H1 (cell line): ENCODE data around the gene HNF4A. TPM values are rescaled to one million over a fixed set of nuclear protein-coding genes. Genes with fewer than 3 reads are reported as not detected.
A peak's percentile ranks its signal among the peaks of the same experiment; 100 is the strongest.

Experiments
- CTCF ChIA-PET: fragments of 300-600 bp; sonication (Branson Sonifier 250); formaldehyde crosslinking; loops from one replicate; lab custom pipeline; 2021; ENCODE audit not compliant: partially characterized antibody; lab: Charles Lee
- POLR2A ChIA-PET: fragments of 300-600 bp; sonication (Branson Sonifier 250); formaldehyde crosslinking; loops from one replicate; lab custom pipeline; 2021; ENCODE audit warnings: inconsistent platforms; ENCODE audit not compliant: partially characterized antibody; lab: Charles Lee
- DNase-seq, 2 experiments: peaks; one replicate each; pipeline versions ENCODE4 v3.0.0 to v3.0.0-alpha.2; 2010 to 2022; ENCODE audit warnings: low spot score in 2 of 2, low read depth in 1 of 2, mixed read lengths in 1 of 2
- FAIRE-seq: peaks from 2 replicates; lab custom pipeline; 2011; peaks lifted over from hg19 to GRCh38; lab: Jason Lieb, UNC
- H2AFZ ChIP-seq: 2 replicates; pipeline ENCODE4 v1.8.1; 2012; ENCODE audit warnings: low read length, inconsistent platforms
- H2AK5ac ChIP-seq: 2 replicates; pipeline ENCODE4 v1.6.1; 2013; ENCODE audit warnings: low read depth, low read length
- H2BK120ac ChIP-seq: replicated peaks from 2 replicates; pipeline ENCODE3; 2013; ENCODE audit warnings: low read depth, low read length, inconsistent platforms
- H2BK12ac ChIP-seq: 2 replicates; pipeline ENCODE4 v1.6.1; 2013; ENCODE audit warnings: low read depth, low read length
- H2BK15ac ChIP-seq: 2 replicates; pipeline ENCODE4 v1.6.1; 2013; ENCODE audit warnings: low read length
- H2BK20ac ChIP-seq: 2 replicates; pipeline ENCODE4 v1.6.1; 2013; ENCODE audit warnings: low read length
- H2BK5ac ChIP-seq: 2 replicates; pipeline ENCODE4 v1.6.1; 2013; ENCODE audit warnings: low read depth, low read length
- H3K14ac ChIP-seq: 2 replicates; pipeline ENCODE4 v1.6.1; 2013; ENCODE audit warnings: inconsistent platforms; ENCODE audit not compliant: insufficient read length
- H3K18ac ChIP-seq: 2 replicates; pipeline ENCODE4 v1.6.1; 2013; ENCODE audit warnings: low read length; ENCODE audit errors: extremely low read depth
- H3K23ac ChIP-seq: 2 replicates; pipeline ENCODE4 v1.6.1; 2013; ENCODE audit warnings: inconsistent platforms; ENCODE audit not compliant: insufficient read length
- H3K23me2 ChIP-seq: 2 replicates; pipeline ENCODE4 v1.6.1; 2013; ENCODE audit warnings: low read depth, low read length
- H3K27ac ChIP-seq: 2 replicates; pipeline ENCODE4 v1.6.1; 2011; ENCODE audit warnings: low read depth, low read length, inconsistent platforms
- H3K27me3 ChIP-seq, 4 experiments: replicated peaks in 1 of 4; 1 replicate in 1 of 4; 2 replicates in 3 of 4; pipeline versions ENCODE4 v1.6.1 to v1.8.1; 2011 to 2013; ENCODE audit warnings: low read length in 3 of 4, mild to moderate bottlenecking in 3 of 4, inconsistent platforms in 2 of 4, mixed read lengths in 2 of 4, moderate library complexity in 1 of 4; ENCODE audit not compliant: control insufficient read depth in 3 of 4, insufficient read depth in 3 of 4; ENCODE audit errors: extremely low read depth in 1 of 4
- H3K36me3 ChIP-seq, 4 experiments: 2 replicates each; pipeline versions ENCODE4 v1.6.1 to v1.8.1; 2011 to 2013; ENCODE audit warnings: mild to moderate bottlenecking in 4 of 4, low read length in 3 of 4, moderate library complexity in 2 of 4, control low read depth in 1 of 4, inconsistent platforms in 1 of 4; ENCODE audit not compliant: insufficient read depth in 4 of 4, control insufficient read depth in 2 of 4
- H3K4ac ChIP-seq: replicated peaks from 2 replicates; pipeline ENCODE3; 2013; ENCODE audit warnings: low read length, low read depth, mixed read lengths, inconsistent platforms; ENCODE audit not compliant: insufficient read length
- H3K4me1 ChIP-seq, 4 experiments: replicated peaks in 1 of 4; 1 replicate in 1 of 4; 2 replicates in 3 of 4; pipeline versions ENCODE4 v1.6.1 to v1.8.1; 2011 to 2013; ENCODE audit warnings: low read length in 3 of 4, inconsistent platforms in 2 of 4, mixed read lengths in 1 of 4; ENCODE audit not compliant: insufficient read depth in 4 of 4, control insufficient read depth in 3 of 4
- H3K4me2 ChIP-seq, 2 experiments: 2 replicates each; pipeline versions ENCODE4 v1.6.1 to v1.8.1; 2011 to 2013; ENCODE audit warnings: low read depth in 2 of 2, low read length in 2 of 2, control low read depth in 1 of 2, inconsistent platforms in 1 of 2, mild to moderate bottlenecking in 1 of 2; ENCODE audit not compliant: insufficient read depth in 1 of 2
- H3K4me3 ChIP-seq, 4 experiments: fragments of 200-600, 300-600 bp in 1 of 4; sonication (generic), shearing (Covaris generic), sonication (Bioruptor Twin) in 1 of 4; 2 replicates each; pipeline versions ENCODE4 v1.5.1 to v1.8.1; 2011 to 2016; ENCODE audit warnings: low read length in 4 of 4, low read depth in 3 of 4, control low read depth in 2 of 4, inconsistent platforms in 2 of 4, mild to moderate bottlenecking in 2 of 4, mixed read lengths in 1 of 4, moderate library complexity in 1 of 4; ENCODE audit not compliant: insufficient read depth in 2 of 4; ENCODE audit errors: extremely low read depth in 1 of 4
- H3K56ac ChIP-seq: replicated peaks from 2 replicates; pipeline ENCODE3; 2013; ENCODE audit warnings: low read depth, mild to moderate bottlenecking, mixed read lengths, low read length, inconsistent platforms; ENCODE audit not compliant: insufficient read length
- H3K79me1 ChIP-seq: 2 replicates; pipeline ENCODE4 v1.6.1; 2013; ENCODE audit warnings: low read depth, low read length, control low read depth
- H3K79me2 ChIP-seq, 2 experiments: 2 replicates each; pipeline versions ENCODE4 v1.6.1 to v1.8.1; 2012 to 2013; ENCODE audit warnings: low read length in 2 of 2, mild to moderate bottlenecking in 2 of 2, inconsistent platforms in 1 of 2; ENCODE audit not compliant: insufficient read depth in 2 of 2, control insufficient read depth in 1 of 2
- H3K9ac ChIP-seq, 4 experiments: replicated peaks in 1 of 4; 1 replicate in 1 of 4; 2 replicates in 3 of 4; pipeline versions ENCODE4 v1.6.1 to v1.8.1; 2011 to 2013; ENCODE audit warnings: low read depth in 3 of 4, low read length in 3 of 4, control low read depth in 2 of 4, mild to moderate bottlenecking in 2 of 4, moderate library complexity in 2 of 4, inconsistent platforms in 1 of 4; ENCODE audit errors: extremely low read depth in 1 of 4
- H3K9me3 ChIP-seq, 2 experiments: 2 replicates each; pipeline versions ENCODE4 v1.6.1 to v1.8.1; 2012 to 2013; ENCODE audit warnings: mild to moderate bottlenecking in 2 of 2, moderate library complexity in 2 of 2, control low read depth in 1 of 2, inconsistent platforms in 1 of 2, low read depth in 1 of 2, low read length in 1 of 2, mixed read lengths in 1 of 2; ENCODE audit not compliant: insufficient read depth in 2 of 2
- H4K20me1 ChIP-seq, 2 experiments: replicated peaks in 1 of 2; 2 replicates each; pipeline versions ENCODE3 to v1.8.1; 2011 to 2013; ENCODE audit warnings: inconsistent platforms in 2 of 2, low read length in 2 of 2, mild to moderate bottlenecking in 1 of 2; ENCODE audit not compliant: insufficient read depth in 2 of 2, control insufficient read depth in 1 of 2
- H4K5ac ChIP-seq: 2 replicates; pipeline ENCODE4 v1.6.1; 2013; ENCODE audit warnings: low read length, low read depth, mixed read lengths, inconsistent platforms; ENCODE audit not compliant: insufficient read length
- H4K8ac ChIP-seq: 2 replicates; pipeline ENCODE4 v1.8.0; 2013; ENCODE audit warnings: mild to moderate bottlenecking, moderate library complexity, low read length, inconsistent platforms; ENCODE audit not compliant: insufficient read depth; ENCODE audit errors: extremely low read depth
- H4K91ac ChIP-seq: replicated peaks from 2 replicates; pipeline ENCODE3; 2013; ENCODE audit warnings: low read length, mixed read lengths, inconsistent platforms; ENCODE audit not compliant: insufficient read length
- CEBPB ChIP-seq: IDR thresholded peaks from 2 replicates; pipeline ENCODE4 v1.6.1; 2012; ENCODE audit warnings: low read depth, low read length
- CHD1 ChIP-seq: IDR thresholded peaks from 2 replicates; pipeline ENCODE4 v1.6.1; 2012; ENCODE audit warnings: low read depth, low read length, improper control_type of control experiment
- EZH2 ChIP-seq: fragments of 200-600 bp; sonication (generic); IDR thresholded peaks from 2 replicates; pipeline ENCODE4 v1.7.1; 2012; ENCODE audit warnings: low read depth, mild to moderate bottlenecking, moderate library complexity, low read length, inconsistent platforms; ENCODE audit not compliant: severe bottlenecking
- FOSL1 ChIP-seq: IDR thresholded peaks from 2 replicates; pipeline ENCODE4 v1.6.1; 2011; ENCODE audit warnings: mild to moderate bottlenecking, low read depth, low read length, moderate library complexity; ENCODE audit not compliant: insufficient read depth
- HDAC2 ChIP-seq, 2 experiments: fragments of 300-600 bp in 1 of 2; sonication (generic) in 1 of 2; IDR thresholded peaks; 2 replicates each; pipeline ENCODE4 v1.6.1; 2011 to 2012; ENCODE audit warnings: low read depth in 2 of 2, low read length in 2 of 2, mild to moderate bottlenecking in 2 of 2, moderate library complexity in 2 of 2, borderline replicate concordance in 1 of 2, inconsistent platforms in 1 of 2
- KDM5A ChIP-seq: fragments of 200-600 bp; IDR thresholded peaks from 2 replicates; pipeline ENCODE4 v1.7.1; 2012; ENCODE audit warnings: mild to moderate bottlenecking, low read length, inconsistent platforms, mixed read lengths
- MAX ChIP-seq: IDR thresholded peaks from 2 replicates; pipeline ENCODE4 v1.6.1; 2012; ENCODE audit warnings: inconsistent platforms
- SIRT6 ChIP-seq: IDR thresholded peaks from one replicate; pipeline ENCODE4 v1.7.1; 2012; ENCODE audit warnings: low read length, inconsistent platforms
- SUZ12 ChIP-seq: fragments of 200-600 bp; sonication (generic); IDR thresholded peaks from 2 replicates; pipeline ENCODE4 v1.6.1; 2012; ENCODE audit warnings: mild to moderate bottlenecking, inconsistent platforms, low read length, moderate library complexity, mixed read lengths
- TAF1 ChIP-seq: IDR thresholded peaks from 2 replicates; pipeline ENCODE4 v1.6.1; 2011; ENCODE audit warnings: mild to moderate bottlenecking, low read depth, low read length
- TBP ChIP-seq: IDR thresholded peaks from 2 replicates; pipeline ENCODE4 v1.6.1; 2011; ENCODE audit warnings: low read depth, low read length, improper control_type of control experiment
- TEAD4 ChIP-seq: IDR thresholded peaks from 2 replicates; pipeline ENCODE4 v1.6.1; 2012; ENCODE audit warnings: low read depth, low read length, inconsistent platforms, mixed read lengths
- WGBS, 2 experiments: shearing (Covaris generic) in 1 of 2; methylation state at CpG; one replicate each; pipeline versions ENCODE4 v1.1.6 to v1.1.7; 2013 to 2015; ENCODE audit warnings: low lambda C conversion rate in 2 of 2, mixed read lengths in 2 of 2, inconsistent platforms in 1 of 2, low coverage in 1 of 2, missing lambda C conversion rate in 1 of 2; ENCODE audit not compliant: insufficient replicate concordance in 2 of 2, insufficient coverage in 1 of 2, insufficient read length in 1 of 2; ENCODE audit errors: extremely low coverage in 1 of 2, missing lambda C conversion rate in 1 of 2; 5-methylcytosine and 5-hydroxymethylcytosine counted together
- polyA plus RNA-seq, 7 experiments: library from polyadenylated mRNA; depleted of rRNA in 3 of 7; stranded (reverse) in 5 of 7; unstranded in 2 of 7; fragments of >200 nt in 5 of 7; fragments of 200-250 nt in 2 of 7; gene quantifications; 1 replicate in 5 of 7; 2 replicates in 1 of 7; 4 replicates in 1 of 7; pipeline versions ENCODE4 v1.2.1 to v1.2.3, GENCODE V29; 2011 to 2013; ENCODE audit warnings: missing spikeins in 2 of 7, mixed read lengths in 2 of 7
- total RNA-seq: library from RNA; stranded (reverse); fragmentation: NEBNext Ultra II Directional; extraction: Animal tissue kit (Norgen Biotek cat#: 25700); gene quantifications from 2 replicates; pipeline ENCODE4 v1.2.1, GENCODE V29; 2021

Gene HNF4A
- total and polyA plus RNA-seq, 2 of the 8 experiments (the other 6 are each of a cell fraction or from before 2014, with no cell fraction given): 0.03 TPM; not detected in 1

- no peak overlapping the region for H3K14ac ChIP-seq
- H3K18ac ChIP-seq: no peak overlapping the region
- H2AK5ac ChIP-seq: no peak overlapping the region
- H3K27me3 ChIP-seq: no peaks in the 10 kb centered on the region
- no peaks in the 10 kb centered on the region for H3K9me3 ChIP-seq
- no peak overlapping the region for H3K23ac ChIP-seq
- no peak overlapping the region for H3K4me3 ChIP-seq
- H3K79me1 ChIP-seq: no peaks in the 10 kb centered on the region
- no peaks in the 10 kb centered on the region for H3K4me1 ChIP-seq
- H3K36me3 ChIP-seq: no peaks in the 10 kb centered on the region
- H2BK15ac ChIP-seq: no peak overlapping the region
- no peaks in the 10 kb centered on the region for H4K20me1 ChIP-seq
- POLR2A ChIA-PET: no interaction called here
- H3K79me2 ChIP-seq: no peaks in the 10 kb centered on the region
- H3K4ac ChIP-seq: no peak overlapping the region
- H2BK12ac ChIP-seq: 0 out of 2 replicates have a peak overlapping the region, but pooled peaks have one; percentile 27
- 85% methylated on average over 24 of the region's 24 CpGs; no CpG with 5 or more reads in 1 of the 2 experiments for WGBS, 2 experiments
- H4K8ac ChIP-seq: no peak overlapping the region
- no peak overlapping the region for H3K56ac ChIP-seq
- H4K91ac ChIP-seq: no peak overlapping the region
- no peak overlapping the region for H2BK120ac ChIP-seq
- no peak overlapping the region; the same call in 1 of the 2 replicates for H2AFZ ChIP-seq
- no peaks in the 10 kb centered on the region for H3K23me2 ChIP-seq
- no peak overlapping the region for H3K9ac ChIP-seq
- DNase-seq (no peak), FAIRE-seq (no peak)
- H2BK5ac ChIP-seq: no peak overlapping the region
- no peak overlapping the region for H4K5ac ChIP-seq
- no peak overlapping the region for H3K4me2 ChIP-seq
- H2BK20ac ChIP-seq: no peak overlapping the region
- H3K27ac ChIP-seq: no peak overlapping the region
- CTCF ChIA-PET: interaction anchor here (0.5 to 3.0 kb wide), 7 partner anchors 16 to 204 kb away, joined by 3 to 15 read pairs (median 3); no protein-coding TSS in a partner anchor
- no peak for TF ChIP-seq MAX
- no peak for TF ChIP-seq TEAD4
- no peak for TF ChIP-seq TAF1
- no peak for TF ChIP-seq FOSL1
- TF ChIP-seq HDAC2 (IDR thresholded peaks at IDR 0.05; ENCODE audit: borderline replicate concordance in 1 of 2, low read depth in 2 of 2, low read length in 2 of 2): no peak
- no peak for TF ChIP-seq SIRT6
- no peak for TF ChIP-seq EZH2
- no peak for TF ChIP-seq CEBPB
- TF ChIP-seq SUZ12: no peak
- TF ChIP-seq KDM5A: no peak
- TF ChIP-seq CHD1: no peak
- no peak for TF ChIP-seq TBP
Measured at GRCh38 chr20:44433751-44434538, 78.4 kb downstream of the HNF4A start.
